Central memory CD8-positive, alpha-beta T cell (primary cell): ENCODE measurements around the gene ATP9A.

ENCODE experiments used
- ATAC-seq: fragments of 150-1000 bp; cut with Tn5 transposase; replicated peaks from 2 replicates; pipeline ENCODE4 v1.10.0; 2022; ENCODE audit warnings: mild to moderate bottlenecking, moderate FRiP score, moderate number of reproducible peaks; ENCODE audit not compliant: poor library complexity, severe bottlenecking; ENCODE audit errors: extremely low read depth
- DNase-seq, 2 donors: peaks; one replicate each; pipeline ENCODE4 v3.0.0; 2021; ENCODE audit warnings: low spot score in 2 of 2
- H3K27ac Mint-ChIP-seq: one replicate; pipeline ENCODE4 v1.8.0; 2022; ENCODE audit warnings: low read depth, mild to moderate bottlenecking, moderate library complexity, mixed read lengths
- H3K27me3 Mint-ChIP-seq: one replicate; pipeline ENCODE4 v1.8.0; 2022; ENCODE audit warnings: mixed read lengths
- H3K36me3 Mint-ChIP-seq: one replicate; pipeline ENCODE4 v1.8.0; 2022; ENCODE audit warnings: mild to moderate bottlenecking, moderate library complexity, mixed read lengths; ENCODE audit not compliant: insufficient read depth
- H3K4me1 Mint-ChIP-seq: one replicate; pipeline ENCODE4 v1.8.0; 2022; ENCODE audit warnings: mixed read lengths
- H3K4me3 Mint-ChIP-seq: one replicate; pipeline ENCODE4 v1.8.0; 2022; ENCODE audit warnings: mild to moderate bottlenecking, moderate library complexity, mixed read lengths
- H3K9me3 Mint-ChIP-seq: one replicate; pipeline ENCODE4 v1.8.0; 2022; ENCODE audit warnings: mixed read lengths

The ATP9A gene

GRCh38 chr20:51611625-51611890 lies 156.6 kb downstream of the ATP9A start:
- ATAC-seq, result no peak
- H3K36me3 Mint-ChIP-seq, result peaks cover 11% of the 10 kb centered on the region
- H3K27ac Mint-ChIP-seq, result no peak overlapping the region
- no peak for DNase-seq
- no peak overlapping the region for H3K4me3 Mint-ChIP-seq
- no peaks in the 10 kb centered on the region for H3K9me3 Mint-ChIP-seq
- no peaks in the 10 kb centered on the region for H3K27me3 Mint-ChIP-seq
- peaks cover 39% of the 10 kb centered on the region for H3K4me1 Mint-ChIP-seq

- Mint-ChIP-seq H3K27me3 (no peaks in the 10 kb centered on the region), H3K36me3 (peaks cover 11% of the 10 kb centered on the region), H3K4me3 (peak overlapping the region; percentile 52), H3K4me1 (peaks cover 39% of the 10 kb centered on the region), H3K9me3 (no peaks in the 10 kb centered on the region), H3K27ac (peak overlapping the region; percentile 75)
- ATAC-seq, result no peak
- DNase-seq, result no peak
Observed at GRCh38 chr20:51610761-51611624, 157.2 kb downstream of the ATP9A start.

GRCh38 chr20:51610111-51610510 lies 158.1 kb downstream of the ATP9A start:
- Mint-ChIP-seq H3K27ac (peak overlapping the region; percentile 75), H3K4me1 (peaks cover 39% of the 10 kb centered on the region), H3K27me3 (no peaks in the 10 kb centered on the region), H3K4me3 (peak overlapping the region; percentile 52), H3K36me3 (peaks cover 11% of the 10 kb centered on the region), H3K9me3 (no peaks in the 10 kb centered on the region)
- ATAC-seq, result no peak
- DNase-seq, result no peak

DNA sequence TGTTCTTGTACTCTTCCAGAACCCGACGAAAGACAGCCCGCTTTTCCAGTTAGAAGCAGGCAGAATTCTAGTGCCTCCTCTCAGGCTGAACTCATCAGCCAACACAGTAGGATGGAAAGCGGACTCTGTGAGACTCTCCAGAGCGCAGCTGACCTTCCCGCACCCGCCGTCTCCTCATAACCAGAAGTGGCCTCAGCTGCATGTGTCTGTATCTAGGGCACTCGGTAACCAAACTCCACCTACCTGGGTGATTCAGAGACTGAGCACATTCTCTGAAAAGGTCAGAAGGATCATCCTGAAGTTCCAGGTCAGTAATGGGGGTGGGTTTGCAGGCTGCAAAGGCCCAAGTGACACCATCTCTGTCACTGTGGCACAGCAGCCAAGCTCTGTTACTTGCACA lies 158.9 kb downstream of the ATP9A start:
- Mint-ChIP-seq H3K36me3 (peaks cover 11% of the 10 kb centered on the region), H3K4me1 (peaks cover 39% of the 10 kb centered on the region), H3K4me3 (peak overlapping the region; percentile 52), H3K9me3 (no peaks in the 10 kb centered on the region), H3K27me3 (no peaks in the 10 kb centered on the region), H3K27ac (peak overlapping the region; percentile 75)
- DNase-seq (no peak), ATAC-seq (peak; percentile 26)

DNA sequence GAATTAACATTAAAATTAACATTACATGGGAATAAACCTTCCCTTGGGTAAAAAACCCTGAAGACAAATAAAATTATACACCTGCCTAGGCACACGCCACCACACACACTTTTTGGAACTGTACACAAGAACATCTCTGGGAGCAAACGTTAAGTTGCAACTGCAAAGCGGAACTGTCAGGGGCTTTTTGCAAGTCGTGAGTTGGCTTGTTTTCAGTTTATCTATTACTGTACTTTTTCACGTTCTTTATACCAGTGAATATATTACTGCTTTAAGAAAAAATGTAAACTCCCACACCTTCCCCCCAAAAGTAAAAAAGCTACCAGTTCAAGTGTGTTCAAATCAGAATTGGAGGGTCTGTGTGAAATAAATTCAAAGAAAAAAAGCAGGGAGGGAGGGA lies 160.1 kb downstream of the ATP9A start:
- H3K9me3 Mint-ChIP-seq, result no peaks in the 10 kb centered on the region
- H3K4me3 Mint-ChIP-seq, result peak overlapping the region; percentile 52
- no peak for DNase-seq
- H3K4me1 Mint-ChIP-seq, result peaks cover 39% of the 10 kb centered on the region
- H3K27me3 Mint-ChIP-seq, result no peaks in the 10 kb centered on the region
- peak; percentile 21 for ATAC-seq
- no peak overlapping the region for H3K27ac Mint-ChIP-seq
- peaks cover 14% of the 10 kb centered on the region for H3K36me3 Mint-ChIP-seq

DNA sequence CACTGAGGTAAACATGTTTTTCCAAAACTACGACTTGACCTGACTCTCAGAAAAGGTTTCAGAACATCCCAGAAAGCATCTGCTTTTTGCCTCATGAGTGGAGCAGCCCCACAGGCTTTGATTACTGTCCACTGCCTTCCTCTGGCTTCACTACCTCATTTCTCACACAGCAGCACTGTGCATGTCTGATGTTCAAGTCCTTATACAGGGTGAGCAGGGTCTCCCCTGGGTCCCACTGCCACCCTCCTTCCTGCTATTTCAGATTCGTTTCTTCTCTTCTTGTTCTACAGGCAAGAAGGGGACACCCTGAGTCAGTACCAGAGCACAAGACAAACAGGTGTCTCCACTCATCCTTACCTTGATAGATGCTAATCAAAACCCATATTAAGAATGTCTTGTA lies 161.0 kb downstream of the ATP9A start:
- no peaks in the 10 kb centered on the region for H3K27me3 Mint-ChIP-seq
- peak overlapping the region; percentile 52 for H3K4me3 Mint-ChIP-seq
- ATAC-seq, result peak; percentile 27
- H3K9me3 Mint-ChIP-seq, result no peaks in the 10 kb centered on the region
- H3K27ac Mint-ChIP-seq, result no peak overlapping the region
- no peak for DNase-seq
- peaks cover 39% of the 10 kb centered on the region for H3K4me1 Mint-ChIP-seq
- peaks cover 14% of the 10 kb centered on the region for H3K36me3 Mint-ChIP-seq

DNA sequence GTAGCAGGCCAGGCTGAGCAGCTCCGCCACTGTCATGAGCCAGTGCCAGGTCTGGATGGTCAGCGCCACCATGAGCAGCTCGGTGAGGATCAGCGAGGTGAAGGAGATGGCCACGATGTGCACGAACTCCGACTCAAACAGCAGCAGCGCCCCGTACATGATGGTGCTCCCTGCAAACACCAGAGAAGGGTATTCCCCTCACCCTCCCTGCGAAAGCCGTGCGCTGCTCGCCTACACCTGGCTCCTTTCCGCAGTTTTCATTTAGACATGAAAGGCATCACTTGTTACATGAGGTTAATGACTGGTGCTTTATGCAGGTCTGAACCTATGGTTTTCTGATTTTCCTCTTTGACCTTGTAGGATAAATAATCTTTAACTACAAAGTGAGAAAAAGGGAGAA lies 163.3 kb downstream of the ATP9A start:
- peaks cover 12% of the 10 kb centered on the region for H3K36me3 Mint-ChIP-seq
- ATAC-seq, result no peak
- no peak for DNase-seq
- H3K9me3 Mint-ChIP-seq, result no peaks in the 10 kb centered on the region
- H3K4me1 Mint-ChIP-seq, result peaks cover 33% of the 10 kb centered on the region
- H3K27ac Mint-ChIP-seq, result peak overlapping the region; percentile 71
- H3K4me3 Mint-ChIP-seq, result peak overlapping the region; percentile 66
- H3K27me3 Mint-ChIP-seq, result no peaks in the 10 kb centered on the region

GRCh38 chr20:51602131-51602530 lies 166.1 kb downstream of the ATP9A start:
- H3K27ac Mint-ChIP-seq, result no peak overlapping the region
- peak overlapping the region; percentile 42 for H3K4me3 Mint-ChIP-seq
- no peaks in the 10 kb centered on the region for H3K9me3 Mint-ChIP-seq
- DNase-seq, result no peak
- peaks cover 4% of the 10 kb centered on the region for H3K36me3 Mint-ChIP-seq
- no peaks in the 10 kb centered on the region for H3K27me3 Mint-ChIP-seq
- H3K4me1 Mint-ChIP-seq, result peaks cover 8% of the 10 kb centered on the region
- no peak for ATAC-seq

DNA sequence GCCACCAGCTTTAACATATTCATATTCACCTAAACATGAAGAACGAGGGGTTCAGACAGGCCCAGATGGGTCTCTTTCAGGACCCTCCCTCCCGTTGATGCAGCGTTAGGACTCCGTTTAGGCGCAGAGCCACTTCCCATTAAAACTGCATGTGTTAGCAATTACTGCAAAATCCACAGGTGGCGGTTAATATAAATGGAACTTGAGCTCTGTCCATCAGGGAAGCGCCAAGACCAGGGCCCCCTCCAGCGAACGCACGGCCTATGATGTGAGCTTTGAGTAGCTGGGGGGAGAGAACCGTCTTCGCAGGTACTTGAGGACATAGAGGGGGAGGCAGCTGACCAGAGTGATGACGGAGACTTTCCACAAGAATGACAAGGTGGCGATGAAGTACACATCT lies 167.2 kb downstream of the ATP9A start:
- peaks cover 9% of the 10 kb centered on the region for H3K4me1 Mint-ChIP-seq
- DNase-seq (no peak), ATAC-seq (no peak)
- H3K4me3 Mint-ChIP-seq, result peak overlapping the region; percentile 42
- H3K27me3 Mint-ChIP-seq, result no peaks in the 10 kb centered on the region
- peaks cover 5% of the 10 kb centered on the region for H3K36me3 Mint-ChIP-seq
- no peaks in the 10 kb centered on the region for H3K9me3 Mint-ChIP-seq
- H3K27ac Mint-ChIP-seq, result no peak overlapping the region

GRCh38 chr20:51600016-51600420 lies 168.2 kb downstream of the ATP9A start:
- Mint-ChIP-seq H3K36me3 (peaks cover 5% of the 10 kb centered on the region), H3K27me3 (no peaks in the 10 kb centered on the region), H3K9me3 (no peaks in the 10 kb centered on the region), H3K27ac (no peak overlapping the region), H3K4me3 (no peak overlapping the region), H3K4me1 (peaks cover 18% of the 10 kb centered on the region)
- DNase-seq (no peak), ATAC-seq (no peak)

DNA sequence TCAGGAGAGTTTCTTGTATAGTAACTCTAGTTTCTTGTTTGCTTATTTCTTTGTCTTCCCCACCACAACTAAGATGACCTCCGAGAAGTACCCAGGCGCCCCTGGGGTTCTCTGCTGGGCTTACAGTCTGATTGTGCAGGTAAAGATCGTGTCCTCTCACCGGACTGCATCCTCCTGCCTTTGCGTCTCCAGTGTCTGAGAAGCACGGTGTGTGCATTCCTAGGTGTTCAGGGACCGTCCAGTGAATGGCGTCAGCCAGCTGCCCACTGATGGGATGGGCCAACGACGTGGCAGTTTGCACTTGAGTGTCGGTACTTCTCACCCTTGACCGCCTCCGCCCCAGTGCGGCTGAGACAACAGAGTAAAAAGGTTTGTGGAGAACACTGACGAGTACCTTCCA lies 169.6 kb downstream of the ATP9A start:
- no peaks in the 10 kb centered on the region for H3K27me3 Mint-ChIP-seq
- DNase-seq, result no peak
- ATAC-seq, result no peak
- H3K36me3 Mint-ChIP-seq, result peaks cover 2% of the 10 kb centered on the region
- H3K4me3 Mint-ChIP-seq, result no peak overlapping the region
- H3K9me3 Mint-ChIP-seq, result no peaks in the 10 kb centered on the region
- no peak overlapping the region for H3K27ac Mint-ChIP-seq
- peaks cover 27% of the 10 kb centered on the region for H3K4me1 Mint-ChIP-seq

GRCh38 chr20:51597389-51598231 lies 170.6 kb downstream of the ATP9A start:
- Mint-ChIP-seq H3K9me3 (no peaks in the 10 kb centered on the region), H3K4me3 (no peak overlapping the region), H3K27ac (no peak overlapping the region), H3K27me3 (no peaks in the 10 kb centered on the region), H3K36me3 (peaks cover 2% of the 10 kb centered on the region), H3K4me1 (peaks cover 29% of the 10 kb centered on the region)
- DNase-seq (no peak), ATAC-seq (no peak)
